OCI-LY1 (cell line): ENCODE measurements around the gene BCHE.

Source experiments
- H2AFZ ChIP-seq: fragments of 200-600 bp; sonication (generic), shearing (Covaris generic); 2 replicates; pipeline ENCODE4 v1.6.0; 2014; ENCODE audit warnings: antibody characterized with exemption, mild to moderate bottlenecking, low read length
- H3F3A ChIP-seq: fragments of 200-600 bp; sonication (generic), shearing (Covaris generic); 2 replicates; pipeline ENCODE4 v1.6.0; 2014; ENCODE audit warnings: mild to moderate bottlenecking, antibody characterized with exemption, low read length, moderate library complexity; ENCODE audit not compliant: insufficient read depth
- H3K27ac ChIP-seq: fragments of 200-600 bp; sonication (generic); 2 replicates; pipeline ENCODE4 v1.5.1; 2014; ENCODE audit warnings: low read length, mixed run types, mild to moderate bottlenecking, low read depth; ENCODE audit not compliant: poor library complexity, severe bottlenecking
- H3K27me3 ChIP-seq: fragments of 200-600 bp; sonication (generic); 2 replicates; pipeline ENCODE4 v1.6.0; 2014; ENCODE audit warnings: antibody characterized with exemption, mild to moderate bottlenecking, low read length, moderate library complexity; ENCODE audit not compliant: insufficient read depth
- H3K36me3 ChIP-seq: fragments of 200-600 bp; sonication (generic); 2 replicates; pipeline ENCODE4 v1.6.1; 2014; ENCODE audit warnings: mild to moderate bottlenecking, antibody characterized with exemption, low read length, moderate library complexity, mixed read lengths; ENCODE audit not compliant: insufficient read depth
- H3K4me1 ChIP-seq: fragments of 200-600 bp; sonication (generic); 2 replicates; pipeline ENCODE4 v1.5.1; 2014; ENCODE audit warnings: mild to moderate bottlenecking, low read length, moderate library complexity; ENCODE audit not compliant: insufficient read depth, severe bottlenecking
- H3K4me2 ChIP-seq: fragments of 200-600 bp; sonication (generic), shearing (Covaris generic); 2 replicates; pipeline ENCODE4 v1.6.1; 2014; ENCODE audit warnings: low read length
- H3K4me3 ChIP-seq: fragments of 200-600 bp; sonication (generic); 2 replicates; pipeline ENCODE4 v1.5.1; 2014; ENCODE audit warnings: low read length, low read depth, mild to moderate bottlenecking, mixed read lengths; ENCODE audit not compliant: poor library complexity, severe bottlenecking
- H3K79me2 ChIP-seq: fragments of 200-600 bp; shearing (Covaris generic); 2 replicates; pipeline ENCODE4 v1.6.1; 2016; ENCODE audit warnings: mixed run types, low read length, mixed read lengths; ENCODE audit not compliant: insufficient read depth
- H3K9ac ChIP-seq: fragments of 200-600 bp; sonication (generic), shearing (Covaris generic); 2 replicates; pipeline ENCODE4 v1.6.1; 2014; ENCODE audit warnings: mild to moderate bottlenecking, low read length, mixed read lengths
- H3K9me2 ChIP-seq: fragments of 200-600 bp; sonication (generic), shearing (Covaris generic); 2 replicates; pipeline ENCODE4 v1.6.1; 2014; ENCODE audit warnings: low read depth, mild to moderate bottlenecking, low read length, mixed read lengths
- H3K9me3 ChIP-seq: fragments of 200-600 bp; shearing (Covaris generic); 2 replicates; pipeline ENCODE4 v1.6.1; 2014; ENCODE audit warnings: low read length, mixed read lengths
- H4K20me1 ChIP-seq: fragments of 200-600 bp; sonication (generic), shearing (Covaris generic); 2 replicates; pipeline ENCODE4 v1.6.0; 2016; ENCODE audit warnings: mild to moderate bottlenecking, low read length; ENCODE audit not compliant: insufficient read depth
- EZH2 ChIP-seq: fragments of 200-600 bp; sonication (generic), shearing (Covaris generic); IDR thresholded peaks from 2 replicates; pipeline ENCODE4 v1.8.0; 2017; ENCODE audit warnings: borderline replicate concordance, mixed run types, mild to moderate bottlenecking, antibody characterized with exemption, low read length, moderate library complexity, mixed read lengths
- TF ChIP-seq, protein P1 (sequence below): fragments of 200-600 bp; sonication (generic), shearing (Covaris generic); IDR thresholded peaks from 2 replicates; pipeline ENCODE4 v1.5.1; 2017; ENCODE audit warnings: mild to moderate bottlenecking, antibody characterized with exemption, low read length, moderate library complexity, mixed read lengths

BCHE gene

DNA sequence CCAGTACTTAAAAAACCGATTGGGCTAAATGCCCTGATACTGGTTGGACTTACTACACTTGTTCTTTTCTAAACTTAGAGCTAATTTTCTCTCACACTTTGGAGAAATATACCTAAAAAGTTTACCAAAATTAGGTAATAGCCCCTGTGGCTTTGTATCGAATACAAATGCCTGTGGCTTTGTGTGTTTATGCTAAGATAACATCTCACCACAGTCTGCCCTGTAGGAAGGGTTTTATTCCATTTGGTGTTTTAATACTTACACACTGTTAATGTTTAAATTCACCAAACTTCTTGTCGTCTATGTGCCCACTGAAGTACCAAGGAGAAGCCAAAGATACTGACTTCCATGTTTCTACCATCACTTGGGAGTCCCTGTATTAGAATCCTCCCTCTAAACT lies 66.4 kb downstream of the BCHE start:
- Histone ChIP-seq H3K4me3 (no peak overlapping the region), H3K4me1 (no peaks in the 10 kb centered on the region), H2AFZ (no peak overlapping the region), H3K4me2 (no peak overlapping the region), H3K79me2 (no peaks in the 10 kb centered on the region), H3K9me2 (no peaks in the 10 kb centered on the region), H3F3A (no peaks in the 10 kb centered on the region), H3K27me3 (no peaks in the 10 kb centered on the region), H3K9me3 (no peaks in the 10 kb centered on the region), H3K27ac (no peak overlapping the region), H3K9ac (no peak overlapping the region), H3K36me3 (no peaks in the 10 kb centered on the region), H4K20me1 (no peaks in the 10 kb centered on the region)
- no peak for TF ChIP-seq EZH2
- TF ChIP-seq, protein P1, sequence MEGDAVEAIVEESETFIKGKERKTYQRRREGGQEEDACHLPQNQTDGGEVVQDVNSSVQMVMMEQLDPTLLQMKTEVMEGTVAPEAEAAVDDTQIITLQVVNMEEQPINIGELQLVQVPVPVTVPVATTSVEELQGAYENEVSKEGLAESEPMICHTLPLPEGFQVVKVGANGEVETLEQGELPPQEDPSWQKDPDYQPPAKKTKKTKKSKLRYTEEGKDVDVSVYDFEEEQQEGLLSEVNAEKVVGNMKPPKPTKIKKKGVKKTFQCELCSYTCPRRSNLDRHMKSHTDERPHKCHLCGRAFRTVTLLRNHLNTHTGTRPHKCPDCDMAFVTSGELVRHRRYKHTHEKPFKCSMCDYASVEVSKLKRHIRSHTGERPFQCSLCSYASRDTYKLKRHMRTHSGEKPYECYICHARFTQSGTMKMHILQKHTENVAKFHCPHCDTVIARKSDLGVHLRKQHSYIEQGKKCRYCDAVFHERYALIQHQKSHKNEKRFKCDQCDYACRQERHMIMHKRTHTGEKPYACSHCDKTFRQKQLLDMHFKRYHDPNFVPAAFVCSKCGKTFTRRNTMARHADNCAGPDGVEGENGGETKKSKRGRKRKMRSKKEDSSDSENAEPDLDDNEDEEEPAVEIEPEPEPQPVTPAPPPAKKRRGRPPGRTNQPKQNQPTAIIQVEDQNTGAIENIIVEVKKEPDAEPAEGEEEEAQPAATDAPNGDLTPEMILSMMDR, result no peak

DNA sequence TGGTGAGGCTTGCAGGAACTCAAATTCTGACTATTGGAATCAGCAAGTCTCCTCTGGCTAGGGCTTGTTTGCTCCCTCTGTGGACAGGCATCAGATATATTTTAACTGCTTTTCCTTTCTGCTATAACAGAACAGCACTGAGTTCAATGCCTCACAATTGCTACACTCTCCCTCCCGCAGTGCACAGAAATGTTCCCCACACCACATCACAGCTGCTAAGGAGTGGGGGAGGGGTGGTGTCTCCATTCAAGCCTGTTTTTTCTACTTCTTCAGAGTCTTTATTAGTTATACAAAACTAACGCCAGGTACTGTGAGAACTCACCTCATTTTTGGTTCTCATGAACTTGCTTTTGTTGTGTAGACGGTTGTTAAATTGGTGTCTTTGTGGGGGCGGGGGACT lies 68.5 kb downstream of the BCHE start:
- Histone ChIP-seq H3K4me2 (no peak overlapping the region), H3K36me3 (no peaks in the 10 kb centered on the region), H3K9me3 (no peaks in the 10 kb centered on the region), H2AFZ (no peak overlapping the region), H3K9me2 (no peaks in the 10 kb centered on the region), H3K27me3 (no peaks in the 10 kb centered on the region), H4K20me1 (no peaks in the 10 kb centered on the region), H3F3A (no peaks in the 10 kb centered on the region), H3K4me3 (no peak overlapping the region), H3K79me2 (no peaks in the 10 kb centered on the region), H3K4me1 (no peaks in the 10 kb centered on the region), H3K9ac (no peak overlapping the region), H3K27ac (no peak overlapping the region)
- TF ChIP-seq EZH2, result no peak
- TF ChIP-seq, protein P1, result no peak

DNA sequence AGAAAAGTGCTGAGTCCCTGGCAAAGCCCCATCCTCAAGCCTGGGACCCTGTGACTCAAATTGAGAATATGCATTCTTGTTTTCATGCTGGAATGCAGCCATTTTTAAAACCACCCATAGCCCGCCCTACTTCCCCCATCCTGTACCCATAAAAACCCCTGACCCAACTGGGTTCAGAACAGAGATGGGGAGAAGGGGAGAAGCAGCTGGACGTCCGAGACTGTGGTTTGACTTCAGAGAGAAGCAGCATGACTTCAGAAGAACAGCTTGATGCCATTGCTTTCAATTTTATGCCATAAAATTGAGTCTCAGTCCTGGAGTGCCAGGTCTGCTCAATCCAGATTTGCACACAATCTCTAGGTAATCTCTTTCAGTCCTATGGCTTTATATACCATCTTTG lies 78.2 kb downstream of the BCHE start:
- no peaks in the 10 kb centered on the region for H3F3A ChIP-seq
- TF ChIP-seq, protein P1, result no peak
- no peak for TF ChIP-seq EZH2
- no peaks in the 10 kb centered on the region for H3K9me2 ChIP-seq
- H3K27me3 ChIP-seq, result no peaks in the 10 kb centered on the region
- H3K79me2 ChIP-seq, result no peaks in the 10 kb centered on the region
- H3K4me1 ChIP-seq, result no peaks in the 10 kb centered on the region
- no peak overlapping the region for H2AFZ ChIP-seq
- no peaks in the 10 kb centered on the region for H3K36me3 ChIP-seq
- no peaks in the 10 kb centered on the region for H3K9me3 ChIP-seq
- H3K9ac ChIP-seq, result no peak overlapping the region
- H3K4me3 ChIP-seq, result no peak overlapping the region
- H3K4me2 ChIP-seq, result no peak overlapping the region
- H4K20me1 ChIP-seq, result no peaks in the 10 kb centered on the region
- no peak overlapping the region for H3K27ac ChIP-seq
